ENCODE data around the gene APBA1. TPM values are rescaled to one million over a fixed set of nuclear protein-coding genes. Genes with fewer than 3 reads are reported as not detected.
"Not testable (repeated sequence)": the region's sequence is repeated elsewhere in the genome, so short reads cannot be mapped to it uniquely, and the experiment has no call there.

APBA1 gene
- total RNA-seq, 1 donor from 2014 or later = 7.1 TPM

DNA sequence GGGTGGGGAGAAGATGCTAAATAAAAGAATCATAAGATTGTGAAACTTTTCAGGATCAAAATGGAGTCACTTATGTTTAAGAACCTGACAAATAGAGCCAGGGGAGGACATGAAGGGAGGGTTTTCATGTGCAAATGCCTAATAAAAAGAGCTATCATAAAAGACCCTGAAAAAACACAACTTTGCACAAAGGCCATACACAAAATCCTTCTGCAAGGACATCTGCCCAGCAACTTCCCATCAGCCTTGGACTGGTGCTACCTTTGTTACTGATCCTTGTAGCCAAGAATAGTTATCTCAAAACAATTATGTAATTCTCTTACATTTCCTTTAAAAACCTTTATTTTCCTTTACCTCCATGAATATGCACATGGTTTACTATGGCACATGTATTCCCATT is 63.0 kb downstream of the APBA1 start:
- DNase-seq (ENCODE audit: low read depth in 2 of 2) = no peak

DNA sequence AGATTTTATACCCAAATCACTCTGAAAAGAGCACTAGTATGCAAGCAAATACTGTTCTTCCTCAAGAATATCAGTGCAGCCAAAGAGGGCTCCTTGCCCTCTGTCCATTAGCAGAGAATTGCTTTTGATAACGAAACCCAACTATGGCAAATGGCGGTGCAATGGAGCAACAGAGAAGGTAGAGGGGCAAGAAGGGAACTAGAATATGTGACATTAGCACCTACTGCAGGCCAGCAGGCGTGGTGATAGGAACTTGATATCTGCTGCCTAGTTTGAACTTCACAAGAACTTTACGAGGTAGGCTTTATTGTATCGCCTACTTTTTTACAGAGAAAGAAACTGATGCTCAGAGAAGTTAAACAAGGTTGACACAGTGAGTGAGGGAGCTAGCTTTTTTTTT is 66.1 kb downstream of the APBA1 start:
- no peak for DNase-seq (ENCODE audit: low read depth in 2 of 2)

DNA sequence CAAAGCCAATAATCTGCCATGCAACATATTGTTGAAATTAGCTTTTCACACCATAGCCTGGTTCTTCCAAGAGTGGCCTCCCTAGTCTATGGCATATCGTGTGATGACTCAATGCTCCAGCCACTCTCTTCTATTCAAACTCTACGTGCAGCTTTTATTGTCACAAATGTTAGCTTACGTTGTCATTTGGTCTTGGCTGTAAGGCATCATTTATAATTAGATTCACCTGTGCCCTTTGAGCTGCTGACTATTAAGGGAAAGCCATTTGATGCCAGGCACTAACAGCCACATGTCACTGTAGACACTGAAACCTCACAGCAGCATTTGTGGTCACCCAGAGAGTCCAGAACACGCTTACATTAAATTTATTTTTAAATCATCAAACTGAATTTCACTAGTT is 66.8 kb downstream of the APBA1 start:
- DNase-seq (ENCODE audit: low read depth in 2 of 2) = peak in 1 of 2 donors; percentile 51

DNA sequence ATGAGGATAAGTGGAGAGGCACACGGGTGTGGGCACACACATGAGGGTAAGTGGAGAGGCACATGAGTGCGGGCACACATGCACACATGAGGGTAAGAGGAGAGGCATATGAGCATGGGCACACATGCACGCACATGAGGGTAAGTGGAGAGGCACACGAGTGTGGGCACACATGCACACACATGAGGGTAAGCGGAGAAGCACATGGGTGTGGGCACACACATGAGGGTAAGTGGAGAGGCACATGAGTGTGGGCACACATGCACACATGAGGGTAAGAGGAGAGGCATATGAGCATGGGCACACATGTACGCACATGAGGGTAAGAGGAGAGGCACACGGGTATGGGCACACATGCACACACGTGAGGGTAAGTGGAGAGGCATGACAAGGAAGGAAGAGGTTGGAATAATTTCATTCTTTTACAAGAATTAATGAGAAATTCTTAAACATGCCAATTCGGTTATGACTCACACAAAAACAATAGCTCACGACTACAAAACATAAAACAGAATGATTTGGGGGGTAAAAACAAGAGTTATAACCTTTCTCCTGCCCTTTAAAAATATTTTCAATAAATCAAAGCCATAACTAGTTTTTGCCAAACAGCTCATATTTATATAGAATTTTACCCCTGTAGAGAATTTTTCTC is 67.5 kb downstream of the APBA1 start:
- DNase-seq (ENCODE audit: low read depth in 2 of 2) = peak in 1 of 2 donors; percentile 69

DNA sequence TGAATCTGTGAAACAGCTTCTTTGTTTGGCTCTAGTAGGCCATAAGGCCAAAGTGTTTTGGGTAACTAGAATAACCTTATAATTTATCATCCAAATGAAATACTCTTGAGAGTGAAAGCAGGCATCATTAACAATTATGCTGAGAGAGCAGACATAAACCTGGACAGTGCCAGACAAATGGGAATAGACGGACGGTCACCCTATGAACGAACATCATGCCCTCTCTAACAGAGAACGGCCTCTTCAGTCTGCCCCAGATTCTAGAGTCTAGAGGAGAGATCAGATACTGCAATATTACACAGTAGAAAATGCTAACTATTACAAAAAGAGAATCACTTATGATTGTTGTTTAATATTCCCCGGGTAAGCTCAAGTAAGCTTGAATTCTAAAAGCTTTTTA is 68.5 kb downstream of the APBA1 start:
- no peak for DNase-seq (ENCODE audit: low read depth in 2 of 2)

DNA sequence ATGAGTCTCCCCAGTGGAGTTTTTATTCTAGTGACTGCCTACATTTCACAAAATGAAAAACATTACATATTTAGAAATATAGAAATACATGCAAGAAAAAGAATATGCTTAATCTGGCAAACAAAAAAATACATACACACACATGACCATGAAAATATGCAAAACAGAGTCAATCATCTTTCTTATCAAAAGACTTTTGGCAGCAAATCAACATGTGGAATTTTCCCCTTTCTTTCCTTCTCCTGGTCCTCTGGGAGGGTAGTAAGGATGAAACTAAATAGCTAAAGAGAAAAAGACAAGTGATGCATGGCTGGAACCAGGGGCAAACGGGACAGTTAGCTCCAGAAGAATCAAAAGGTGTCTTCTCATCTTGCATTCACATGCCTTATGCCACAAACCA is 69.4 kb downstream of the APBA1 start:
- DNase-seq (ENCODE audit: low read depth in 2 of 2) = no peak

DNA sequence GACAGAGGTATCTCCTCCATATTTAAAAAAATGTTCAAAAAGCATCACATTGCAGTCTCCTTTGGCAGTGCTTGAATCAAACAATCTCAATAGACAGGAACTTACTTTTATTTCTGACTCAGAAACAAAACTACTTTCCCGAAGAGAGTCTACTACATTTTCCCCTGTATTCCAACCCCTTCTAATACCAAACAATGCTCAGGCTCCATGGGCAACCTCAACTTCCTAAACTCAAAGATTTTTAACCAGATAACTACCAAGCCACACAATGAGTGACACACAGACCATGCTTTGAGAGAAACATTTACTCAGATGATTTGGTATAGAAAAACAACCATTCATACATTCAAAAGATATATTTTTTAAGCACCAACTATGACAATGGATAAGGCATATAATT is 70.5 kb downstream of the APBA1 start:
- peak in 1 of 2 donors; percentile 87 for DNase-seq (ENCODE audit: low read depth in 2 of 2)

DNA sequence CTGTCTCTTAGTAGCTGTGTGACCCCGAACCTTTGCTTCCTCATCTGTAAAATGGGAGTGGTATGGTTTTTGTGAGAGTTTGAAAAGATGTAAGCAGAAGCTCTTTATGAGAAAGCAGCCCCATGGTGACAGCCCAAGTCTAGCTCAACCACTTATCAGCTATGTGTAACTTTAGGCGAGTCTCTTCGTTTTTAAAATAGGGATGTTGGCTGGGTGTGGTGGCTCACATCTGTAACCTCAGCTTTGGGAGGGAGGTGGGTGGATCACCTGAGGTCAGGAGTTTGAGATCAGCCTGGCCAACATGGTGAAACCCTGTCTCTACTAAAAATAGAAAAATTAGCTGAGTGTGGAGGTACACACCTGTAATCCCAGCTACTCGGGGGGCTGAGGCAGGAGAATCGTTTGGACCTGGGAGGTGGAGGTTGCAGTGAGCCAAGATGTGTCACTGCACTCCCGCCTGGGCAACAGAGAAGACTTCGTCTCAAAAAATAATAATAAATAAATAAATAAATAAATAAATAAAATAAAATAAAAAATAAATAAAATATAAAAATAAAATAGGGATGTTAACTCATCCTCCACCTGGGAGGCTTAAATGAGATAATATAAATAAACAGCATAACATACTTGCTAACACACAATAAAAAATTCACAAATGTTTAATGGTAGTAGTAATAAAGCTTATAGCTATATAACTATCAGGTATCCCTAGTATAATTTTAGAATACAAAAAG is 71.7 kb downstream of the APBA1 start:
- no peak for DNase-seq (ENCODE audit: low read depth in 2 of 2)

DNA sequence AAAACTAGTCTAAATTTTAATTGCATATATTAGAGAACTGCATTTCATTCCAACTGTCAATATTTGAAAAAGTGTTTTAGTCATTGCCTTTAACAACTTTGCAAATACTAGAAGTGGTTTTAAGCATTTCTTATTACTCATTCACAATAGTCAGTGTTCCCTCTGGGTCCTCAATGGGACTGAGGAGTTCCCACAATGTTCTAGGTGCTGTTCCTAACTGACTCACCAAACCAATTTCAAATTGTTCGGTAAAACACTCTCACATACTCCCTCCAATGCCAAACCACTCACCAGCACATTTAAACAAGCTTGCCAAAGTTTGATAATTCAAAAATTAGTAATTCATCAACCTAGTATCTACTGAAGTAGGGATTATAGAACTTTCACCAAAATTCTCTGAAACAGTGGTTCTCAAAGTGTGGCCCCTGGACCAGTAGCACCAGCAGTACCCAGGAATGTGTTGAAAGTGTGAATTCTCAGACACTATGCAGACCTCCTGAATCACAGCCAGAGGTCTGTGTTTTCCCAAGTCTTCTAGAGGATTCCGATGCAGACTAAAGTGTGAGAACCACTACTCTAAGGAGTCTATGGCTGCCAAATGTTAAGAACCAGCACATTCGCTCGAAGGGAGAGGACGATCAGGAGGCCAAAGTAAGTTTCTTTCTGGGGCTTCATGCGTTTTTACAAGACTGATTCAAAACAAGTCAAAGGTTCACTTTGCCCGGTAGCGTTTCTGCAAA is 72.8 kb downstream of the APBA1 start:
- DNase-seq (ENCODE audit: low read depth in 2 of 2) = no peak

DNA sequence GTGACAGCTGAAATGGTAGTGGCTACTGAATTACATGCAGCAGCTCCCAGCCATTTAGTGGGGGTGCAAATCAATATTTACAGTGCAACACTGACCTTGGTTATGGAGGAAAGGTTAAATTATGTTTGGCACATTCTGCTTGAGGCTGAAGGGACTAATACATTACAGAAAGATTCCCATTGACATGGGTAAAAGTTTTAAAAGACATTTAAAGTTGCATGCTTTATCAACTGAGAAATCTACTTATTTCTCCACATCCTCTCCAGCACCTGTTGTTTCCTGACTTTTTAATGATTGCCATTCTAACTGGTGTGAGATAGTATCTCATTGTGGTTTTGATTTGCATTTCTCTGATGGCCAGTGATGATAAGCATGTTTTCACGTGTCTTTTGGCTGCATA is 75.3 kb downstream of the APBA1 start:
- DNase-seq (ENCODE audit: low read depth in 2 of 2) = not testable (repeated sequence)

DNA sequence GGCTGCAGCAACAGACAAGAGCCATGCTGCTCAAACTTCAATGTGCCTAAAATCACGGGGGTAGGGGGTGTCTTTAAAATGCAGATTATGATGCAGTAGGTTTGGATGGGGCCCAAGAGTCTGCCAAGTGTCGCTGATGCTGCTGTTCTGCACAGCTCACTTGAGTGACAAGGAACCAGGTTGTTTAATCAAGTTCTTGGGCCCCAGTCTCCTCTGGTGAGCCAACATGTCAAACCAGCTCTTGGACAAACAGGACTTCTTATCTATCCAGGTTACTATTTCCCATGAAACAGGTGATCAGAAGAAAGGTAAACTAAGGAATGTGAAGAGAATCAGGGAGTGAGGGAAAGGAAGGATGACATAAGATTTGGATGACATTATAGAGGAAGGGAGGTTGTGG is 78.0 kb downstream of the APBA1 start:
- DNase-seq (ENCODE audit: low read depth in 2 of 2) = no peak

DNA sequence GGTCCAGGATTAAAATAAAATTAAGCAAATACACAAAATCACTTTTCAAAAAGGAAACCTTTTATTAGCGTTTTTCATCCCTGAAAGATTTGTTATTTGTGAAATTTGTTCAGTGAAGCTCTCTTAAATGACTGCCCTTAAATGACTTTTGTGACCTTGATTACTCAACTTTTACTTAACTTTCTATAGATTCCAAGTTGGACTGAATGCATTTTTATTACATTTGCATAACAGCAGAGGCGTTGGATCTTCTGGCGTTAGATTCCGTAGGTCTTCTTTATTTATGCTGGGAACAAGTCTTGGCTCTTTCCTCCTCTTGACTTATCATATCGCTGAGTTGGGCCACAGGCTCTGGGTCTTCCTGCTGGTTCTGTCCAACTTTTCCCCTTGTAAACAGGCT is 78.4 kb downstream of the APBA1 start:
- no peak for DNase-seq (ENCODE audit: low read depth in 2 of 2)

DNA sequence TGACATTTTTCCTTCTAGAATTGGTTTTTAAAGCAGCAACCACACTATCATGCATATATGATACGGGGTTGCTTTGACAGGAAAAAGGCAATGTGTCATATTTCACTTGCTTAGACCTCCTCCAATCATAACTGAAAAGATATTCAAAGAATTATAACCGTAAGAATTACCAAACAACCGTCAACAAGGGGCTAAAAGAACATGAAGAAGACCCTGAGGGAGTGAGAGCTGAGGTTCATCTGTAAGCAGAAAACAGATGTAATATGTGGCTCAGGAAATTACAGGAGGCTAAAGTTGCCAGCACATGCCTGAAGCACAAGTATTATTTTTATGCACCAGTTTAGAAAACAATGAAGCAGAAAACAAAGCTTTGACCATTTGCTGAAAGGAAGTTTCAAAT is 78.9 kb downstream of the APBA1 start:
- DNase-seq (ENCODE audit: low read depth in 2 of 2) = peak in 1 of 2 donors; percentile 41

DNA sequence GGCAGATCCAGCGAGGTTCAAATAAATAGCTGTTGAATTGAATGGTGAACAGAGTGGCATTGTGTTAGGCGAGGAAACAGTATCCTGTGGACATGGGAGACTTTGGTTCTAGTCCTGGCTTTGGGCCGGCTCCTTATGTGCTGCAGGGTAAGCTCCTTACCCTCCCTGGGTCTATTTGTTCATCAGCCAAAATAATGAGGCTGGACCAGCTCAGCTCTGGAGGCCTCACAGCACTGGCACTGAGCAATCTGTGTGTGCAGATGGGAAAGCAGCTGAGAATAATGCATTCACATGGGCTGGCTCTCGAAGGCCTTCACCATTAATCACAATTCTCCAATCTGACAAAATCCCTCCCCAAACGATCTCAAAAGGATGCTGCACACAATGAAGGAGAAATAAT is 81.9 kb downstream of the APBA1 start:
- no peak for DNase-seq (ENCODE audit: low read depth in 2 of 2)

DNA sequence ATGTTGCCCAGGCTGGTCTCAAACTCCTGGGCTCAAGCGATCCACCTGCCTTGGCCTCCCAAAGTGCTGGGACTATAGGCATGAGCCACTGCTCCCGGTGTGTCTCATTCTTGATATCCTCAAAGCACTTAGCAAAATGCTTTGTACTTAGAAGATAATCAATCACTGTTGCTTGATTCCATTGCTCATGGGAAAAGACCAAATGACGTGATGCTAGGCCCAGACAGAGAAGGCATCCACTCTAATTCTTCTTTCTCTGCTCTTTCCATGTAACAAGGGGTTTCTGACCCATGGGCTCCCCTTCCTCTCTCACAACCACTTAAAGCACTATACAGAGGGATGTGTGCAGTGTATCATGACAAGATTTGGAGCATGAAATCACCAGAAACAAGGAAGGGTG is 83.0 kb downstream of the APBA1 start:
- no peak for DNase-seq (ENCODE audit: low read depth in 2 of 2)

DNA sequence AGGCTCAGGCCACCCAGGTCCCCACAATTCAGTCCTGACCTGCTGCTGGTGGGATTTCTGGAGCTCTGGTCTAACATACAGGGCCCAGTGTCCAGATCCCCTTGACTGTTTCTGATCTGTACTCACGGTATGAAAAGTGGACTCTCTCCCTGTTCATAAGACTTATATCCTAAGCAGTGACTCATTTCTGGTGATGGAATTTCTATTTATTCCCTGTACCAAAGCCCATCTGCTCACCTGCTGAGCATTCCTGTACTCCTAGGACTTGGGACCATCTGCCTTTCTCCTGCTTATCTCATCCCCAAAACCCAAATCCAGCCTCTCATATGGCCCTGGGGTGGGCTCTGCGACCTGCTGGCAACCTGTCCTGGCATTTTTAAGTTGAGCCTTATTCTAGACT is 86.6 kb downstream of the APBA1 start:
- DNase-seq (ENCODE audit: low read depth in 2 of 2) = no peak

DNA sequence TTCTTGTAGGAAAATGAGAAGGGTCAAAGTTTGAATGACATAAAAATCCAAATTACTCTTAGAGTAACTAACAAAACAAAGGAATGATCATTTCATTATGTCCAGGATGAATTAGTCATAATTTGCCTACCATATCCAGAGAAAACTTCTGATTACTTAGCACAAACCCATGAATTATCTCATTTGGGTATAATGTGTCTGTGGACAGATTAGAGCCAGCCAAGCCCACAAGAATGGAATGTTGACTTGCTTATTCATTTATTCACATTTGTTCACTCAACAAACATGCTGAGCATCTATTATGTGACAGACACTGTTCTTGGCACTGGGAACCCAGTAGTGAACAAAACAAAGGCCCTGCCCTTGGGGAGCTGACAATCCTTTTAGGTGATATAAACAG is 87.4 kb downstream of the APBA1 start:
- peak in 1 of 2 donors; percentile 23 for DNase-seq (ENCODE audit: low read depth in 2 of 2)

DNA sequence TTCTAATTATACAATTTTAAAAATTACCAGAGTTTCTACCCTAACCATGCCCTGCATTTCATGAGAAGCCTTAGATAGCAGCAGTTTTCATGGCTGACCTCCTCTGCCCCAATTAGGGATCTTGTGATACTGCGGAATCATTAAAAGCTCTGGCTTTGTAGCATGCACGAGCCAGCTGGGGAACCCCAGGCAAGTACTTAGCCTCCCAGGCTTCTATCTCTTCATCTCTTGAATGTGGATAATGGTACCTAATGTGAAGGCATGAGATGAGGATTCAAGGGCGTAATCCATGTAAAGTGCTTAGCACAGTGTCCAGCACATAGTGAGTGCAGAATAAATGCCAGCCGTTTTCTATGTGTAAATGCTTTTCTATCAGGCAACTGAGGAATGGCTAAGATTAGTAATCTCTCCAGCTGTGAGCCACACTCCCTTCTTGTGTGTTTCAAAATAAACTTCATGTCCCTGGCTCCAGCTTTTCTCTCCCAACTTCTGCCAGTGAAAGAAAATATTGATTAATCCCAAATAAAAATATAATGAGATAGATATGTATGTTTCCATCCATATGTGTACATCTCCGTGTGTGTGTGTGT is 88.4 kb downstream of the APBA1 start:
- DNase-seq (ENCODE audit: low read depth in 2 of 2) = no peak

DNA sequence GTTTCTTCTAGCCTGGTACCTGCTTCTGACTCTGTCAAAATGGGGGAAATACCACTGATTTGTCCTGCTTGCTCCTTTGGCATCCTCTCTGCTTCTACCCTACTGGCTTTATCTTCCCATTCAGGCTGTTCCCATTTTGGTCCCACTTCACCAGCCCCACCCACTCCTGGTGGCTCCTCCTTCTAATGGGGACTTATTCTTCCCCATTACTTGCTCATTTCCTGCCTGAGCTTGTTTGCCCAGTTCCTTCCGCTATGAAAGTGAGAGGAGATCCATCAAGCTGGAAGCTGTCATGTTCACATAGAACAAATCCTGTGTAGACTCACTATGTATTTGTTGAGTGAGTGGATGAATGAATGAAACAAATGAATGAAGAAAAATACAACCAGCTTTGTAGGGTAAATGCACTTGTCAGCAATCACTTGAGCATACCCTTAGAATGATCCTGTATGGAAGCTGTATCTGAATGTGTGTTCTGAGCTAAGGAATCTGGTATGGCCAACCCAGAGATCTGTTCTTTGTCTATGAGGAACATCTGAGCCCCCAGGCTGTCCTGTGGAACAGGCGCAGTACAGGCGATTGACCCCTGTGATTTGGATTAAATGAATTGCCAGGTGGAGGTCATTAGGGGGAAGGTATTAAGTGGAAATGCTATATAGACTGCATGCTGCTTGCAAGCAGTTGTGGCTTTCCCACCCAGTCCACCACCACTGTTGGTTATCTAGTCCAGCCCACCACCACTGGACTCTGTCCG is 89.5 kb downstream of the APBA1 start:
- DNase-seq (ENCODE audit: low read depth in 2 of 2) = peak in 1 of 2 donors; percentile 65

DNA sequence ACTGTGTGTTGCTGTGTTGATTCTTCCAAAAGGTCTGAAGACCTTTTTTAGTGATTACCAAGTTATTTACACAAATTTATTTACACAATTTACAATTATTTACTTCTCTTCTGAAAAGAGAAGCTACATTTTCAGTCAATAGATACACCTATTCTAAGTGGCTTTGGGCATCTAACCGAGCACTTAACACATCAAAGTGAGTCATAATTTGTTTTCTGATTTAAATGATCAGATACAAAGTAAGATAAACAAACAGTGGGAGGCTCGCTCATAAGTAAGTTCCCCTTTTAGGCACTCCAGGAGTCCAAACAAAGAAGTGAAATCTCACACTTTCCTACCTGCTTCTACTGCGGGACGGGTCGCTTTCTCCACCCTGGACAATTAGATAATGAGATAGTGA is 90.2 kb downstream of the APBA1 start:
- no peak for DNase-seq (ENCODE audit: low read depth in 2 of 2)

DNA sequence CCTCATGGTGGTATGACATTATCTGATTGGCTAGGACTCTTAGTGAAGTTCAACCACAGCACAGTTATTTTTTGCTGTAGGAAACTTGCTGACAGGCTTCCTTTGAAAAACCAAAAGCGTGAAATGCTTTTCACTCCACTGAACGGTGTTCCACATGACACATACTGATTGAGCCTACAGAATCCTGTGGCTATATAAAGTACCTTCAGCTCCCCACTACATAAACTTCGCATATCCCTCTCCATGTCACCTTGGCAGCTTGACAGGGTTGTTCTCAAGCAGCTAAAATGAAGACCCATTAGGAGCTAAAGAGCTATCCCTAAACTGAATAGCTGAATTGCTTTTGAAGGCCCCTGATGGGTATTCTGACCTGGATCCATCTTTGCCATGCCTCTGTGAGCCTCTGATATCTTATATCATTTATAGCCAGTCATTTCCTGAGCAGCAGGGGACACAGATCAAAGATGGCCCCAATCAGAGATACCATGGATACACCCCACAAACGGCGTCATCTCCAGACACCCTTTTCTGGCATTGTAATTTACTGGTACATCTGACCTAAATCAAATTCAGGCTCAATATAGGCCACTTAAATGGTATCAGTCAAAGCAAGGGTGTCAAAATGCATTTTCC is 91.5 kb downstream of the APBA1 start:
- no peak for DNase-seq (ENCODE audit: low read depth in 2 of 2)

Measured in dermis microvascular lymphatic vessel endothelial cell (primary cell).